HFF-Myc (cell line): ENCODE measurements around the gene IQGAP2.

ENCODE experiments used
- DNase-seq: peaks from one replicate; pipeline ENCODE4 v3.0.0-alpha.2; 2011; ENCODE audit warnings: low read depth; ENCODE audit errors: extremely low read depth
- H3K4me3 ChIP-seq: replicated peaks from 2 replicates; pipeline ENCODE4 v1.5.1; 2011; ENCODE audit warnings: low read depth, mild to moderate bottlenecking, control low read depth, low read length
- CTCF ChIP-seq: IDR thresholded peaks from 2 replicates; pipeline ENCODE4 v1.5.1; 2012; ENCODE audit warnings: mild to moderate bottlenecking, low read depth, low read length, control low read depth; ENCODE audit errors: missing control alignments

The IQGAP2 gene

GRCh38 chr5:76657683-76658311, 254.7 kb downstream of the IQGAP2 start:
- no peak overlapping the region for H3K4me3 ChIP-seq
- DNase-seq = no peak
- TF ChIP-seq CTCF = no peak

DNA sequence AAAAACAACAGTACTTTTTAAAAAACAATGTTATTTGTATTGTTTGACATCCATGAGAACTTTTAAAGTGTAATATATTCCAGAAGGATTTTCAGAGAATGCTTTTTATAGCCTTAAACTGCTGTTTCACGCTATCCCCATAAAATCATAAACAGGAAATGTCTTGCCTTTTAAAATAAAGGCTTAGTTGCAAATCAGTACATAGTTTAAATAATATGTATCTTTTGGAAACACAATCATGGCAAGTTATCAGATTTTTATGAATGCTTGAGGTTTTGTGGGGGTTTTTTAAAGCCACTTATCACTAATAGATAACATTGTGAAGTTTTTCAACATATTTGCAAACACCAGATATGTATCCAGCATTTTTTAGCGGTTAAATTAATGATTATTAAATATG, 257.3 kb downstream of the IQGAP2 start:
- H3K4me3 ChIP-seq = no peak overlapping the region
- no peak for DNase-seq
- no peak for TF ChIP-seq CTCF

DNA sequence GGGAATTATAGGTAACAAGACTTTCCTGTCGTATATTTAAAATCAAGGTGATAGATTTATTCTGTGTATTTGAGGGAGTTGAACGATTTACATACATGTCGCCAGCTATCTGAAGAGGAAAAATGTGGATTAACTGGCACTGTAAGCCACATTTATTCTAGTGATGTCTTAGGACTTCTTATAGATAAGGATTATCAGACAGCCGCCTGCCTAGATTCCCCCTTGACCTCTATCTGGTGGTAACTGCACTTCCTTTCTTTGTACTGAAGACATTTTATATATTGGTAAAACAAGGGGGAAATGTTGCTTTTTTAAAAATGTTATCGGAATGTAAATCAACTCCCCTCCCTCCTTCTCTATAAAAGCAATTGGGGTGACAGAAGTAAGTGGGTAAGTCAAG, 259.4 kb downstream of the IQGAP2 start:
- no peak overlapping the region for H3K4me3 ChIP-seq
- TF ChIP-seq CTCF = no peak
- DNase-seq = no peak

GRCh38 chr5:76663573-76663972, 260.5 kb downstream of the IQGAP2 start:
- no peak for TF ChIP-seq CTCF
- H3K4me3 ChIP-seq = no peak overlapping the region
- DNase-seq = no peak

- no peak for TF ChIP-seq CTCF
- no peak for DNase-seq
- H3K4me3 ChIP-seq = no peak overlapping the region
Measured at GRCh38 chr5:76664079-76664478, 261.0 kb downstream of the IQGAP2 start.

DNA sequence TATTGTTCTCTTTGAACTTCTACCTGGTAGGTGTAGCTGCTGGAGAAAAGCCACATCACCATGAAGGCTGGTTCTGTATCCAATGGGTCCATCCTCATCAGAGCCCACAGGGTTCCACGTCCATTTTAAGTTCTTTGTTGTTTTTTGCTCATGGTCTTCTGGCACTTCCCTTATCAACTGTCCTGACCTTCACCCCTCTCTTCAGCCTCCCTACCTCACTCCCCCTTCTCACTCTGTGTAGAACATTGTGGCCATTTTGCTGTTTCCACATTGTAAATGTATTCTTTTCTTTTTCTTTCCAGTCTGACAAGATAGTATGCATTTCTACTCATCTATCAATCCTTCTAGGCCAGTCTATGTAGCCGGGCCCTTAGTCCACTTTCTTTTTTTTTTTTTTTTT, 264.4 kb downstream of the IQGAP2 start:
- no peak overlapping the region for H3K4me3 ChIP-seq
- no peak for DNase-seq
- no peak for TF ChIP-seq CTCF

- no peak for TF ChIP-seq CTCF
- no peak overlapping the region for H3K4me3 ChIP-seq
Measured at GRCh38 chr5:76669245-76669644, 266.2 kb downstream of the IQGAP2 start.

More at GRCh38 chr5:76669245-76669644, 266.2 kb downstream of the IQGAP2 start:
- no peak for DNase-seq
